Gastroesophageal sphincter (tissue), 2 donors: ENCODE measurements around the gene DMBX1.

Source experiments
- POLR2A ChIP-seq, 2 donors: fragments of 450-650 bp; IDR thresholded peaks; one replicate each; pipeline ENCODE4 v1.6.1; 2017; ENCODE audit warnings: antibody characterized with exemption in 2 of 2, mild to moderate bottlenecking in 2 of 2, moderate library complexity in 1 of 2
- POLR2AphosphoS5 ChIP-seq: sonication (generic); formaldehyde crosslinking; IDR thresholded peaks from one replicate; pipeline ENCODE4 v1.6.1; 2017; ENCODE audit warnings: antibody characterized with exemption

DNA sequence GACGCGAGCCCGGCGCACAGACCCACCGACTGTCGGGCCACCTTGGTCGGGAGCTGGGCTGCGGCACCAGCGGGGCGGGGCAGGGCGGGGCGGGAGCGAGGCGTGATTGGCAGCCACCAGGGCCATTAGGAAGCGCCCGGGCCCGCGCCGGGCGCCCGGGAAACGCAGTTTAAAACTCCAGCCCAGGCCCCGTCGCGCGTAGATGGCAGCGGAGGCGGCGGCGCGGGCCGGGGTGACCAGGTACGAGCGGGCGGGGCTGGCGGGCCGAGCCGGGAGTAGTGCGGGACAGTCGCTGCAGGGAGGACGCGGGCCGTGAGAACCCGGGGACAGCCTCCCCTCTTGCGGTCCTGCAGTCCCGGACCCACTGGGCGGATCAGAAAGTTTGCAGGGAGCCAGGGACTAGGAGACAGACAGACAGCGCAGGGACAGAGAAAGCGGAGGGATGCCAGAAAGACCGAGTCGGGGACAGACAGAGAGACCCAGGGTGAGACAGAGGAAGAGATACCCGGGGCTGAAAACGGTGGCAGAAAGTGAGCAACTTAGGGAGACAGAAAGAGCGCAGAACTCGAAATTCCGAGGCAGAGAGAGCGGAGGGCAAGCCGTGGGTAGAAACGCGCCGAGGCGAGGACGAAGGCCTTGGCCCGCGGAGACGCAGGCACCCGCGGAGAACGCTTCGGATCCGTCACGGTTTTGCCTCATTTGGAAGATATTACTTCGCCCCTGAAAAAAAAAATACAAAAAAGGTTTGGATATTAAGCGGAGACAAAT is at the start of gene DMBX1:
- no peak for TF ChIP-seq POLR2A (IDR thresholded peaks at IDR 0.05)
- no peak for TF ChIP-seq POLR2AphosphoS5
